ENCODE measurements around the gene UBTD1.

The UBTD1 gene

DNA sequence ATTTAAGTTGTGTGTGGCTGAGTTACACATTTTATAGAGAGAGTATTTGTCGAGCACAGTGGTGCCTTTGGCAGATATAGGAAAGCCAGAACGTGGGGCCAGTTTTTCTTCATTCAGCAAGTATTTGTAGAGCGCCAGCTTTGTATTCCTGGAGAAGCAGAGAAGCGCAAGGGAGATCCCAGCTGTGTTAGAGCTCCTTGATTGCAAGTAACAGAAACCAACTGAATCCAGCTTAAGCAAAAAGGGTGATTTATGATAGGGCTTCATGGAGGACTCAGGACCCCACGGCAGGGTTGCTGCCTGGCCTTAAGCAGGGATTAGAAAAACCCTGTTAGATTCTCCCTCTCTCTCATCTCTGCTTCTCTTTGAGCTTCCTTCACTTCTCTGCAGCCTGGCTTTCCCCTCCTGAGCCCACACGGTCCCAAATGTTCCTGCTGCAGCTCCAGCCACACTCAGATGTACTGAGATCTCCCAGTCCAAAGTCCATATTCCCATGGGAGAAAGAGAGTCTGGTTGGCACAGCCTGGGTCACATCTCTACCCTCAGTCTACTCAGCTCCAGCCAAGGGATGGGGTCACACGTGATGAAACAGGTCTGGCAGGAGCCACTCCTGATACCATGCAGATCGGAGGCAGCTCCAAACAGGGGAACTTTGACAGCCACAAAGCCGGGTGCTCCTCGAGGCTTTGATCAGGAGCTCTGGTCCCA, 16.7 kb downstream of the UBTD1 start:
- H3K4me3 ChIP-seq (ENCODE audit: low read depth, low read length), result no peak overlapping the region
- TF ChIP-seq, protein P1, sequence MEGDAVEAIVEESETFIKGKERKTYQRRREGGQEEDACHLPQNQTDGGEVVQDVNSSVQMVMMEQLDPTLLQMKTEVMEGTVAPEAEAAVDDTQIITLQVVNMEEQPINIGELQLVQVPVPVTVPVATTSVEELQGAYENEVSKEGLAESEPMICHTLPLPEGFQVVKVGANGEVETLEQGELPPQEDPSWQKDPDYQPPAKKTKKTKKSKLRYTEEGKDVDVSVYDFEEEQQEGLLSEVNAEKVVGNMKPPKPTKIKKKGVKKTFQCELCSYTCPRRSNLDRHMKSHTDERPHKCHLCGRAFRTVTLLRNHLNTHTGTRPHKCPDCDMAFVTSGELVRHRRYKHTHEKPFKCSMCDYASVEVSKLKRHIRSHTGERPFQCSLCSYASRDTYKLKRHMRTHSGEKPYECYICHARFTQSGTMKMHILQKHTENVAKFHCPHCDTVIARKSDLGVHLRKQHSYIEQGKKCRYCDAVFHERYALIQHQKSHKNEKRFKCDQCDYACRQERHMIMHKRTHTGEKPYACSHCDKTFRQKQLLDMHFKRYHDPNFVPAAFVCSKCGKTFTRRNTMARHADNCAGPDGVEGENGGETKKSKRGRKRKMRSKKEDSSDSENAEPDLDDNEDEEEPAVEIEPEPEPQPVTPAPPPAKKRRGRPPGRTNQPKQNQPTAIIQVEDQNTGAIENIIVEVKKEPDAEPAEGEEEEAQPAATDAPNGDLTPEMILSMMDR (IDR thresholded peaks at IDR 0.05; ENCODE audit: low read depth, low read length, missing control alignments), result no peak
- H3K27ac ChIP-seq, result no peak overlapping the region
- in situ Hi-C loops (cut with HindIII; ENCODE audit: low pct_ligation_motif_present, low sequenced_read_pairs), result no loop called here
- H3K36me3 ChIP-seq (replicated peaks), result no peaks in the 10 kb centered on the region
- no peaks in the 10 kb centered on the region for H3K27me3 ChIP-seq (replicated peaks)
- no peak for DNase-seq

DNA sequence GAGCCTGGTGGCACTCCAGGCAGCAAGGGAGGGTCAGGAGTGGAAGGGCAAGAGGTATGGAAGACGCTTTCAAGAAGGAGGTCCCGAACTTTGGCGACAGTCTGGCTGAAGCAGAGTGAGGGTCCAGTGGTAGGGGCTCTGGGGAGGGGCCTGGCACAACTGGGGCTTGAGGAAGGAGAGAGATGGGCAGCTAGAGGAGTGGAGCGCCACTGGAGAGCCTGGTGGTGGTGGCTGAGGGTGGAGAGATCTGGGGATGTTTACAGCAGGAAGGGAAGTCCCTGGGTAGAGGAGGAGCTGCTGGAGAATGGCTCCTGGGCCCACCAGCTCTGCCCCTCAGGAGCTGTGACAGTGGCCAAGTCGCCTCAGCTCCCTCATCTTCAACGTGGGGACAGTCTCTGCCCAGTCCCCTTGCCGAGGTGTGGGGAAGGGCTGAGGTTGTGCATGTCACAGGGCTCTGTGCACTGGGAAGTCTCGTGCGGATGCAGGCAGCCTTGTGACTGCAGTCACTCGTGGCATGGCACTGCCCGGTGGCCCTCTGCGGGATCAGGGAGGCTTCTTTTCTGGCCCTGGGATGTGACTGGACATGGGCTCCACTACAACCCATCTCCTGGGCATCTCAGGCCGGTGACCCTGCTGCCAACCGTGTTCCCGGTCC, 18.5 kb downstream of the UBTD1 start:
- DNase-seq, result no peak
- Histone ChIP-seq H3K27me3 (replicated peaks) (no peaks in the 10 kb centered on the region), H3K4me3 (ENCODE audit: low read depth, low read length) (no peak overlapping the region), H3K36me3 (replicated peaks) (no peaks in the 10 kb centered on the region), H3K27ac (no peak overlapping the region)
- in situ Hi-C loops (cut with HindIII; ENCODE audit: low pct_ligation_motif_present, low sequenced_read_pairs), result no loop called here
- TF ChIP-seq, protein P1 (IDR thresholded peaks at IDR 0.05; ENCODE audit: low read depth, low read length, missing control alignments), result no peak

DNA sequence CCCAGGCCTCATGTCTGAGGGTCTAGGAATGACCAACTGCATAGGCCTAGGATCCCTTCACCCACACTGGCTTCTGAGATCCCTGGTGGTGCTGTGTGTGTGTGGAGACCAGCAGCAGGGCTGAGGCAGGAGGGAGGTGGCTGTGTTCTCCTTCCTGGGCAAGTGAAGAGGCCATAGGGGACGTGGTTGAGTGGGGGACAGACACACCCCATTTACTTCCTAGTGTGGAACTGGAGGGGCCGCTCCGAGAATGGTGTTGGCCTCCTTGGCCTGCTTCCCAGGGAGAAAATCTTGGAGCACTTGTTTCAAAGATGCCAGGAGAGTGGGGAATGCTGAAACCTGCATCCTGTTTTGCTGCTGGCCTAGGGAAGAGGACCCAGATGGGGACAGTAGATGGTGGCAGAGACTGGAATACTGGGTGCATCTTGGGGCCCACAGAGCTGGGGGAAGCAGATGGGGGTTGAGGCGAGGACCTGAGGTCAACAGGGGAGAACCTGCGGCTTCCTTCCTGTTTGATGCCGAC, 19.1 kb downstream of the UBTD1 start:
- Histone ChIP-seq H3K27me3 (replicated peaks) (no peaks in the 10 kb centered on the region), H3K4me3 (ENCODE audit: low read depth, low read length) (no peak overlapping the region), H3K27ac (no peak overlapping the region), H3K36me3 (replicated peaks) (no peaks in the 10 kb centered on the region)
- in situ Hi-C loops (cut with HindIII; ENCODE audit: low pct_ligation_motif_present, low sequenced_read_pairs), result no loop called here
- DNase-seq, result no peak
- TF ChIP-seq, protein P1 (IDR thresholded peaks at IDR 0.05; ENCODE audit: low read depth, low read length, missing control alignments), result no peak

DNA sequence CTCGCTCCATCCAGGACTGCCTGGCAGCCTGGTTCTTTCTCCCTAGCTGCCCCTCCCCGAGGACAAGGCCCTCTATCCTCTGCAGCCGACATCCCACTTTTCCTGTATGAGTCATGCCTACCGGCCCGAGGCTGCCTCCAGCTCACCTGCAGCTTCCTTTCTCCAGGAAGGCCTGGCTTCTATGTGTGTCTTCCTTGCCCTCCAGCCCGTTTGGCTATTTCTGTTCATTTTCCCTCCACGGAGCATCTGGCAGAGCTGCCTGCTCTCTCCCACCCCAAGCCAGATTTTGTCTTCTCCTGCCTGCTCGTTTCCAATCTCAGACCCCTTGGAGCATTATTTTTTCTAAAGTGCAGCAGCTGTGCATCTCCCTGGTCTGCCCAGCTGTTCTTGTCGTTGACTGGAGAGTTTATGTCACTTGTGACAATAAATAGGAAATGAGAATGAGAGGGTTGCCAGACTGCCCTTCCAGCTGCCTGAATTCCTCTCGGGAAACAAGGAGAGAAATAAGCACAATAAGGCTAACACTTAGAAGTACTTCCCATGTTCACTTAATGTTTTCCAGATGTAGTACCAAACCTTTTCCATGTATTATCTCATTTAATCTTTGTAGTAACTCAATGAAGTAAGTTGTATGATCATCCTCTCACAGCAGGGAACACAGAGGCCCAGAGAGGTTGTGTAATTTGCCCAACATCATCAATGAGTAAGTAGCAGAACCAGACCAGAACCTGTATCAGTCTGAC, 19.7 kb downstream of the UBTD1 start:
- Histone ChIP-seq H3K36me3 (replicated peaks) (no peaks in the 10 kb centered on the region), H3K4me3 (ENCODE audit: low read depth, low read length) (no peak overlapping the region), H3K27me3 (replicated peaks) (no peaks in the 10 kb centered on the region), H3K27ac (no peak overlapping the region)
- in situ Hi-C loops (cut with HindIII; ENCODE audit: low pct_ligation_motif_present, low sequenced_read_pairs), result no loop called here
- TF ChIP-seq, protein P1 (IDR thresholded peaks at IDR 0.05; ENCODE audit: low read depth, low read length, missing control alignments), result no peak
- DNase-seq, result peak; percentile 13

DNA sequence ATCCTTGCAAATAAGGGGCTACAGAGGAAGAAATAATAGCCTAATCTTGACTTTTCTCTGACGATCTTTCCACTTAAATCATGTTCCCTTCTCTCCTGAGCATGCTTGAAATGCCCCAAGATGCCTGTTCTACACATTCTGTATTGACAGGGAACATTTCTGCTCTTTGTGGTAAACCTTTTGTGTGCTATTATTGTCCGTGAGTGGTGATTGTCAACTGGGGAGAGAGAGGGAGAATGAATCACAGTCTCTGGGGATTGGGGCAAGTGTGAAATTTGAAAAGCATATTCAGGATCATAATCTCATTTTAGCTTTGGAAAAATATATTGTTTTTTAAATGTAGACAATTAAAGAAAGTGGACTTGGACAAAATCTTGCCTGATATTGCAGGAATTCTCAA, 20.6 kb downstream of the UBTD1 start:
- Histone ChIP-seq H3K4me3 (ENCODE audit: low read depth, low read length) (no peak overlapping the region), H3K27me3 (replicated peaks) (no peaks in the 10 kb centered on the region), H3K27ac (no peak overlapping the region), H3K36me3 (replicated peaks) (no peaks in the 10 kb centered on the region)
- TF ChIP-seq, protein P1 (IDR thresholded peaks at IDR 0.05; ENCODE audit: low read depth, low read length, missing control alignments), result no peak
- in situ Hi-C loops (cut with HindIII; ENCODE audit: low pct_ligation_motif_present, low sequenced_read_pairs), result no loop called here
- no peak for DNase-seq

Data from brain microvascular endothelial cell (primary cell).